Gastrocnemius medialis (tissue), 4 donors: ENCODE results near the gene KIF5A. TPM values are rescaled to one million over a fixed set of nuclear protein-coding genes. Genes with fewer than 3 reads are reported as not detected.
"Not testable (repeated sequence)": the region's sequence is repeated elsewhere in the genome, so short reads cannot be mapped to it uniquely, and the experiment has no call there.

ENCODE experiments used
- ATAC-seq, 2 donors: fragments of 150-250 bp; one replicate each; pipeline ENCODE4 v1.9.1; 2016
- DNase-seq, 2 donors: peaks; one replicate each; pipeline ENCODE4 v3.0.0-alpha.2; 2019
- H3K27ac ChIP-seq, 4 donors: fragments of 200-600 bp; sonication (generic); 1 replicate in 1 of 4; 2 replicates in 3 of 4; pipeline ENCODE4 v1.5.1; 2016 to 2018; ENCODE audit warnings: mild to moderate bottlenecking in 2 of 4, moderate library complexity in 1 of 4
- H3K27me3 ChIP-seq, 3 donors: fragments of 200-600 bp; sonication (generic) in 2 of 3; 1 replicate in 1 of 3; 2 replicates in 2 of 3; pipeline versions ENCODE4 v1.5.1 to v1.6.0; 2016 to 2019; ENCODE audit warnings: mild to moderate bottlenecking in 1 of 3, moderate library complexity in 1 of 3
- H3K36me3 ChIP-seq, 2 donors: fragments of 200-600 bp; sonication (generic) in 1 of 2; one replicate each; pipeline ENCODE4 v1.5.1; 2017 to 2018
- H3K4me1 ChIP-seq, 2 donors: fragments of 200-600 bp; sonication (generic) in 1 of 2; one replicate each; pipeline ENCODE4 v1.5.1; 2016 to 2017; ENCODE audit warnings: mild to moderate bottlenecking in 2 of 2
- H3K4me3 ChIP-seq, 4 donors: fragments of 200-600 bp; sonication (generic) in 3 of 4; 1 replicate in 1 of 4; 2 replicates in 3 of 4; pipeline ENCODE4 v1.5.1; 2016 to 2019; ENCODE audit warnings: mild to moderate bottlenecking in 2 of 4
- H3K9me3 ChIP-seq, 3 donors: fragments of 200-600 bp; sonication (generic) in 2 of 3; 1 replicate in 1 of 3; 2 replicates in 2 of 3; pipeline ENCODE4 v1.5.1; 2016 to 2019
- POLR2A ChIP-seq, 2 donors: fragments of 450-650 bp; IDR thresholded peaks; one replicate each; pipeline ENCODE4 v1.6.1; 2017; ENCODE audit warnings: antibody characterized with exemption in 2 of 2, mild to moderate bottlenecking in 2 of 2, moderate library complexity in 2 of 2
- in situ Hi-C, 4 donors: fragments of 200-750 bp; cut with MboI; loops; one replicate each; pipeline versions ENCODE4 v1.15.0 to v1.8.0; 2017; ENCODE audit warnings: low sequenced_read_pairs in 4 of 4
- intact Hi-C: fragments of 100-400 bp; cut with DNase I; formaldehyde crosslinking; loops from one replicate; pipeline ENCODE4 v1.15.1; 2023; ENCODE audit warnings: low total_unique reads
- total RNA-seq, 4 donors: library from RNA; depleted of rRNA; stranded (reverse); fragments of >200 nt; gene quantifications; one replicate each; pipeline versions ENCODE4 v1.1.0 to v1.2.3, GENCODE V29; 2016
- TF ChIP-seq, protein P1 (sequence below), 5 experiments: fragments of 450-650 bp in 3 of 5; fragments of 200-600 bp in 2 of 5; sonication (generic) in 2 of 5; IDR thresholded peaks in 4 of 5; conservative IDR thresholded peaks in 1 of 5; 1 replicate in 4 of 5; 2 replicates in 1 of 5; pipeline ENCODE4 v1.5.1; 2016 to 2019; ENCODE audit warnings: antibody characterized with exemption in 5 of 5, mild to moderate bottlenecking in 3 of 5, moderate library complexity in 3 of 5

Gene KIF5A
- total RNA-seq, 4 donors from 2014 or later = 0.09 to 0.36 TPM; not detected in 2

DNA sequence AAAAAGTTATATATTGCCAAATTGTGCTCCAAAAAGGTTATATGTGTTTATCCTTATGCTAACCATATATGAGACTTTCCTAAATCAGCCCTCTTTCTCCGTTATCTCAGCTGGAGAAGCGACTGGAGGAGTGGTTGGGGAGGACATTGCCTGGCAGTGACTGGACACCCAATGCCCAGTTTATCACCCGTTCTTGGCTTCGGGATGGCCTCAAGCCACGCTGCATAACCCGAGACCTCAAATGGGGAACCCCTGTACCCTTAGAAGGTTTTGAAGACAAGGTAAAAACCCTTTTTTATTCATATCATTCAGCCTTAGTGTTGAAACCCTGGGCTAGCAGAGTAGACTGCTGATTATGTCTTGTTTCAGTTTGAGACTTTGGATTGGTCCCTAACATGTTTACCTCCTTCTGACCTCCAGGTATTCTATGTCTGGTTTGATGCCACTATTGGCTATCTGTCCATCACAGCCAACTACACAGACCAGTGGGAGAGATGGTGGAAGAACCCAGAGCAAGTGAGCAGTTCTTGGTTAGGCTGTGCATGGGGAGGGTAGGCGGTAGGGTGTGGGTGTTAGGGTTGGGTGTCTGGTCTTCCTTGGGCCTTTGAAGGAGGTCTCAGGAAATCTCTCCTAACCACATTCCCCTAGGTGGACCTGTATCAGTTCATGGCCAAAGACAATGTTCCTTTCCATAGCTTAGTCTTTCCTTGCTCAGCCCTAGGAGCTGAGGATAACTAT lies 38.1 kb upstream of the KIF5A start:
- H3K9me3 ChIP-seq = no peaks in the 10 kb centered on the region
- H3K4me1 ChIP-seq = peaks cover 0 to 1% of the 10 kb centered on the region in 2 donors
- ATAC-seq (no peak), DNase-seq (no peak)
- no peaks in the 10 kb centered on the region for H3K27me3 ChIP-seq
- peaks cover 5 to 72% of the 10 kb centered on the region in 2 donors for H3K36me3 ChIP-seq
- peak overlapping the region in 1 of 4 donors; percentile 46 for H3K27ac ChIP-seq
- H3K4me3 ChIP-seq = no peak overlapping the region
- TF ChIP-seq, protein P1, sequence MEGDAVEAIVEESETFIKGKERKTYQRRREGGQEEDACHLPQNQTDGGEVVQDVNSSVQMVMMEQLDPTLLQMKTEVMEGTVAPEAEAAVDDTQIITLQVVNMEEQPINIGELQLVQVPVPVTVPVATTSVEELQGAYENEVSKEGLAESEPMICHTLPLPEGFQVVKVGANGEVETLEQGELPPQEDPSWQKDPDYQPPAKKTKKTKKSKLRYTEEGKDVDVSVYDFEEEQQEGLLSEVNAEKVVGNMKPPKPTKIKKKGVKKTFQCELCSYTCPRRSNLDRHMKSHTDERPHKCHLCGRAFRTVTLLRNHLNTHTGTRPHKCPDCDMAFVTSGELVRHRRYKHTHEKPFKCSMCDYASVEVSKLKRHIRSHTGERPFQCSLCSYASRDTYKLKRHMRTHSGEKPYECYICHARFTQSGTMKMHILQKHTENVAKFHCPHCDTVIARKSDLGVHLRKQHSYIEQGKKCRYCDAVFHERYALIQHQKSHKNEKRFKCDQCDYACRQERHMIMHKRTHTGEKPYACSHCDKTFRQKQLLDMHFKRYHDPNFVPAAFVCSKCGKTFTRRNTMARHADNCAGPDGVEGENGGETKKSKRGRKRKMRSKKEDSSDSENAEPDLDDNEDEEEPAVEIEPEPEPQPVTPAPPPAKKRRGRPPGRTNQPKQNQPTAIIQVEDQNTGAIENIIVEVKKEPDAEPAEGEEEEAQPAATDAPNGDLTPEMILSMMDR (IDR thresholded peaks at IDR 0.05 in 4 of 5, conservative IDR thresholded peaks at IDR 0.05 in 1 of 5) = no peak
- no peak for TF ChIP-seq POLR2A (IDR thresholded peaks at IDR 0.05)
- intact Hi-C loops (no loop called here), in situ Hi-C loops (loop anchor here in 1 of 4 donors (25.0 kb wide), 1 partner anchor 874 kb away; the partner anchor contains the start of genes ATP5F1B and BAZ2A)

DNA sequence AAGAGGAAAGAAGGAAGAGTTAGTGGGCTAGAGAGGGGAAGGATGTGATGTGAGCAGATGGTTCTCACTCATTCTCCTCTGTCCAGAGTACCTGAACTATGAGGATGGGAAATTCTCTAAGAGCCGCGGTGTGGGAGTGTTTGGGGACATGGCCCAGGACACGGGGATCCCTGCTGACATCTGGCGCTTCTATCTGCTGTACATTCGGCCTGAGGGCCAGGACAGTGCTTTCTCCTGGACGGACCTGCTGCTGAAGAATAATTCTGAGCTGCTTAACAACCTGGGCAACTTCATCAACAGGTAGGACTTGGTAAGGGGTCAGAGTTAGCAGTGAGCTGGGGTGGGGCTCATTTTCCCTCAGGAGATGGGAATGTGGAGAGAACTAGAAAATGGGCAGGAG lies 37.2 kb upstream of the KIF5A start:
- intact Hi-C loops (no loop called here), in situ Hi-C loops (loop anchor here in 1 of 4 donors (25.0 kb wide), 1 partner anchor 875 kb away; the partner anchor contains the start of genes ATP5F1B and BAZ2A)
- DNase-seq = no peak
- peaks cover 4 to 10% of the 10 kb centered on the region in 2 donors for H3K4me1 ChIP-seq
- peaks cover 6 to 81% of the 10 kb centered on the region in 2 donors for H3K36me3 ChIP-seq
- no peaks in the 10 kb centered on the region for H3K27me3 ChIP-seq
- no peaks in the 10 kb centered on the region for H3K9me3 ChIP-seq
- no peak for ATAC-seq
- peak overlapping the region in 1 of 4 donors; percentile 46 for H3K27ac ChIP-seq
- no peak overlapping the region for H3K4me3 ChIP-seq
- no peak for TF ChIP-seq POLR2A (IDR thresholded peaks at IDR 0.05)
- TF ChIP-seq, protein P1 (IDR thresholded peaks at IDR 0.05 in 4 of 5, conservative IDR thresholded peaks at IDR 0.05 in 1 of 5) = no peak

DNA sequence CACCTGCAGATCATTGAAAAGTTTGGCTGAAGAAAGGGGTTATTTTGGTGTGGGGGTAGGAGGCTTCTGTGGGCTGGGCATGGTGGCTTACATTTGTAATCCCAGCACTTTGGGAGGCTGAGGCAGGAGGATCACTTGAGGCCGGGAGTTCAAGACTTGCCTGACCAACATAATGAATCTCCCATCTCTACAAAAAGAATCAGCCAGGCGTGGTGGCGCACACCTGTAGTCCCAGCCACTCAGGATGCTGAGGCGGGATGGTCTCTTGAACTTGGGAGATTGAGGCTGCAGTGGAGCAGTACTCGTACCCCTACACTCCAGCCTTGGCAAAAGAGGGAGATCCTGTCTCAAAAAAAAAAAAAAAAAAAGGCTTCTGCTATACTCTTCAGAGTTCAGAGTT lies 36.6 kb upstream of the KIF5A start:
- Histone ChIP-seq H3K4me3 (no peak overlapping the region), H3K36me3 (peaks cover 6 to 81% of the 10 kb centered on the region in 2 donors), H3K27ac (peak overlapping the region in 1 of 4 donors; percentile 46), H3K4me1 (peaks cover 10 to 16% of the 10 kb centered on the region in 2 donors), H3K9me3 (no peaks in the 10 kb centered on the region), H3K27me3 (no peaks in the 10 kb centered on the region)
- in situ Hi-C loops = loop anchor here in 1 of 4 donors (25.0 kb wide), 1 partner anchor 876 kb away; the partner anchor contains the start of genes ATP5F1B and BAZ2A
- TF ChIP-seq, protein P1 (IDR thresholded peaks at IDR 0.05 in 4 of 5, conservative IDR thresholded peaks at IDR 0.05 in 1 of 5) = no peak
- TF ChIP-seq POLR2A (IDR thresholded peaks at IDR 0.05) = no peak
- DNase-seq = no peak
- intact Hi-C loops = no loop called here
- no peak for ATAC-seq

DNA sequence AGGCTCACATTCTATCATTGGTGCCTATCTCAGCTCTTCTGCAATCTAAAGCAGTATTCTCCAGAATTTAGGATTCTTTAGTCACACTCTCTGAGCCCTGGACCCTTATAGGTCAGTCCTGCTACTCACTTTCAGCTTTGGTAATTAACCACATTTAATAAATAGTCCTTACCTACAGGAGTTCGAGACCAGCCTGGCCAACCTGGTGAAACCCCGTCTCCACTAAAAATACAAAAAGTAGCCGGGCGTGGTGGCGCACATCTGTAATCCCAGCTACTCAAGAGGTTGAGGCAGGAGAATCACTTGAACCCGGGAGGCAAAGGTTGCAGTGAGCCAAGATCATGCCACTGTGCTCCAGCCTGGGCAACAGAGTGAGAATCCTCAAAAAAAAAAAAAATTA lies 36.2 kb upstream of the KIF5A start:
- H3K4me3 ChIP-seq, H3K27me3 ChIP-seq, DNase-seq, H3K9me3 ChIP-seq, intact Hi-C loops, ATAC-seq: not testable (repeated sequence)
- Histone ChIP-seq H3K27ac (peak overlapping the region in 1 of 4 donors; percentile 46), H3K4me1 (peaks cover 14 to 20% of the 10 kb centered on the region in 2 donors), H3K36me3 (peaks cover 6 to 81% of the 10 kb centered on the region in 2 donors)
- in situ Hi-C loops = loop anchor here in 1 of 4 donors (25.0 kb wide), 1 partner anchor 876 kb away; the partner anchor contains the start of genes ATP5F1B and BAZ2A

DNA sequence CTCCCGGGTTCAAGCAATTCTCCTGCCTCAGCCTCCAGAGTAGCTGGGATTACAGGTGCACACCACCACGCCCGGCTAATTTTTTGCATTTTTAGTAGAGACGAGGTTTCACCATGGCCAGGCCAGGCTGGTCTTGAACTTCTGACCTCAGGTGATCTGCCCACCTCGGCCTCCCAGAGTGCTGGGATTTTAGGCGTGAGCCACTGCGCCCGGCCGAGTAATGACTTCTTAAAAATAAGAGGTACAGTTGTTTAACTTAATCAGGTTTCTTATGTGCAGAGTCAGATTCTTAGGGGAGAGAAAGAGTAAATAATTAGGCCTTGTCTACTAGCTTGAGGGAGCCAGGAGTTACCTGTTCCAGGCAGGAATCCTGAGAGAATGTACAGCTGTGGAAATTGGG lies 35.6 kb upstream of the KIF5A start:
- in situ Hi-C loops = loop anchor here in 1 of 4 donors (25.0 kb wide), 1 partner anchor 877 kb away; the partner anchor contains the start of genes ATP5F1B and BAZ2A
- ATAC-seq, H3K4me3 ChIP-seq, H3K27me3 ChIP-seq, intact Hi-C loops, DNase-seq, H3K9me3 ChIP-seq: not testable (repeated sequence)
- Histone ChIP-seq H3K36me3 (peaks cover 6 to 77% of the 10 kb centered on the region in 2 donors), H3K27ac (peak overlapping the region in 2 of 4 donors; percentile 93 to 97), H3K4me1 (peaks cover 20 to 26% of the 10 kb centered on the region in 2 donors)
